NCI-H345 (cell line): ENCODE measurements around the gene KCNQ1.
"Not testable (repeated sequence)": the region's sequence is repeated elsewhere in the genome, so short reads cannot be mapped to it uniquely, and the experiment has no call there.

Source experiments
- DNase-seq: peaks from one replicate; lab custom pipeline; 2025; lab: John Stamatoyannopoulos, UW

KCNQ1 gene

GRCh38 chr11:2472428-2473186 is 27.8 kb downstream of the KCNQ1 start:
- no peak for DNase-seq

DNA sequence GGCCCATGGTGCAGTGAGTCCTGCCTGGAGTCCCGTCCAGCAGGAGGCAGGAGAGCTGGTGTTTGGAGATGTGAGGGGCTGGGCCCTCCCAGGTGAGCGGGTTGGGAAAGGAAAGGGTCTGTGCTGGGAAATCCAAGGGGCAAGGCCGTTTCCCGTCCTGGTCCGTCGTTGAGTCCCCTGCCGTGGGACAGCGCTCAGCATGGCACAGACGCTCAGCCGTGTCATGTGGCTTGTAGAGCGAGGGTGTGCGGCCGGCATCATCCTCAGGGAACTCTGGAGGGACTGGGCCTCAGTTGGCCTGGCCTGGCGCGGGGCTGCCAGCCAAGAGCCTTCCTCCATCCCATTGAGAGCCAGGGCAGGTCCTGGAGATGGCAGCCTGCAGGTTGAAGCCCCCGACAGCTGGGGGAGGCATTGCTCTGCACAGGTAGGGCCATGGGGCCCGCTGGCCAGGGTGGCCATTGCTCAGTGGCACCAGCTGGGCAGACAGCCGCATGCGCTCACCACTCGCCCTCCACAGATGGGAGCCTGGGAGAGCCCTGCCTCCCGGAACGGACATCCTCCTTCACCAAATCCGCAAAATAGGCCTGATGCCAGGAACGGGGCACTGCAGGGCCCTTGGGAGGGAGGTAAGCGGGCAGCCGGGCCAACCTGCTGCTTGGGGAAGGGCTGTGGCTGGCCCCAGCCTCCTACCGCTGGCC is 28.7 kb downstream of the KCNQ1 start:
- DNase-seq = no peak

DNA sequence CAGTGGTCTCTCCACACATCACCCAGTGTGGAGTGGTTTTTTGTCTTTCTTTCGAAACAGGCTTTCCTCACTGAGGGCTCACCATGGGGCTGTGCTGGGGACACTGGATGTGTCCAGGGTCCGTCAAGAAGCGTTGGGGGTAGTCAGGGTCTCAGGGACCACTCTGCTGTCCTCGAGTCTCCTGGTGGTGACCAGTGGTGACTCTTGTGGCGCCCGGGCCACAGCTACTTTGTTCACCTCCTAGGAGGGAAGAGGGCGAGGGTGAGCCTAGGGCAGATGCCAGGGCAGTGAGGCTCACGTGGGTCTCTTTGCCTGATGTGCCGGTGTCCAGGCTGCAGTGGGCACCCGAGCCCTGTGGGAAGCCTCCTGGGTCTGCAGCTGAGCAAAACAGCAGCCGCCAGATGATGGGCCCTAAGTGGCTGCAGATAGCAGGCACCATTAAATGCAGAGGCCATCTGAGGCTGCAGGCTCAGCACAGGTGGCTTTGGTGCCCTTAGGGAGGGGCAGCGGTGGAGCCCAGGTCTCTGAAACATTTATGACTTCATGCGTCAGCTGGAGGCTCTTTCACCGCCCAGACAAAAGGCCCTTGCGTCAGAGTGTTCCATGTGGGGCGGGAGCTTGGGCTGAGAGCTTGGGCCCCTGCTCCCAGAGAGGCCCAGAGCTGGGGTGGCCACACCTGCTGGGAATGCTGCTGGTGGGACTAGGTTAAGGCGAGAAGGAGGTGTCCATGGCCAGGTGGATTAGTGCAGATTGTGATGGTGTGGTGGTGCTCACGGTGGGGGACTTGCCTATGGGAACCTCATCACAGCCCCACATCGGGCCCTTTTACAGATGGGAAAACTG is 29.5 kb downstream of the KCNQ1 start:
- DNase-seq = peak; percentile 68

DNA sequence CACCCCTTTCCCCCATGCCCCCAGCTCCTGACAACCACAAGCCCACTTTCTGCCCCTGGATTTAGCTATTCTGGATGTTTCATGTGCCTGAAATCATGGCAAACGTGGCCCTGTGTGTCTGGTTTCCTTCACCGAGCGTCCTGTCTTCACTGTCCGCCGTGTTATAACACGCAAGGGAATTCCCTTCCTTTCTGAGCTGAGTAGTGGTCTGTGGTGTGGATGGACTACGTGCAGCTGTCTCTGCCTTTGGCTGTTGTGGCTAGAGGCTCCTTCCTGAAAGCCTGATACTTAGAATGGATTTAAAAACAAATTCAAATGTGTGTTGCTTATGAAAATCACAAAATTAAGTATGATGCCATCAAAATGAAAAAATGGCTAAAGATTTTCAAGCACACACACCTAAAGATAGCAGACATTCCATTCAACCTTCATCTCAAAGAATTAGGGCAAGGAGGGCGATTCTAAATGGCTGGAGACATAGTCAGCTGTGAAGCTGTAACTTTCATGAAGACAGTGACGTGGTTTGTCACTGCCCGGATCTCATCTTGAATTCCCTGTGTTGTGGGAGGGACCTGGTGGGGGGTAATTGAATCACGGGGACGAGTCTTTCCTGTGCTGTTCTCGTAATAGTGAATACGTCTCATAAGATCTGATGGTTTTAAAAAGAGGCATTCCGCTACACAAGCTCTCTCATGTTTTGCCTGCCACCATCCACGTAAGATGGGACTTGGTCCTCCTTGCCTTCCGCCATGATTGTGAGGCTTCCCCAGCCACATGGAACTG is 30.5 kb downstream of the KCNQ1 start:
- DNase-seq = no peak

DNA sequence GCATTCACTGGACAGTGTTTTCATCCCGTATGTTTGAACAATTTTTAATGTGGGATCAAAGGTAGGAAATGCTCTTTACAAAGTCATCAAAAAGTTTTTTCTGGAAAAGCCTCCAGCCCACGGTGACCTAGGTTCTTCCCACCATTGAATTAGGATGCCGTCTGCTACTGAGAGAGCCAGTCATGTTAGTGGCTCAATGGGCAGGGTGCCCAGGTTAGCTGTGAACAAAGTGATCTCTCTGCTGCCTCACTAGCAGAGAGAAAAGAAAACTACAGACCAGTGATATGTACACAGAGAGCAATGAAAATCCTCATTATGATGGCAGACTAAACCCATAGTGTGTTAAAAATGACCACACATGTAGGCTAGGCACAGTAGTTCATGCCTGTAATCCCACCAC is 32.4 kb downstream of the KCNQ1 start:
- DNase-seq = no peak

DNA sequence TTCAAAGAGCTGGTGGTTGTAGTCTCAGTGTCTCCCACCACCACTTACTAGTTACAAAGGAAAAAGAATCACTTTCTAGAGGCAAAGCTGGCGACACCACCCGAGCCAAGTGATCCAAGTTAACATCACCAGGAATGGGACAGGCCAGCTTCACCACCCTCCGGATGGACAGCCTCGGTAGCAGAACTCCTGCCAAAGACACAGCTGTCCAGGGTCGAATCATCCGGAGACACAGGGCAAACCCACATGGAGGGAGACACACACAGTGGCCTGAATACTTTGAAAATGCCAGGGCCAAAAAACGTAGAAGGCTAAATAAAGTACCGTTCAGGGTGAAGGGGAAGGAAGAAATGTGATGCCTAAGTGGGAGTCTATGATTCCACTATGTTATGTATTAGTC is 33.1 kb downstream of the KCNQ1 start:
- DNase-seq = no peak

DNA sequence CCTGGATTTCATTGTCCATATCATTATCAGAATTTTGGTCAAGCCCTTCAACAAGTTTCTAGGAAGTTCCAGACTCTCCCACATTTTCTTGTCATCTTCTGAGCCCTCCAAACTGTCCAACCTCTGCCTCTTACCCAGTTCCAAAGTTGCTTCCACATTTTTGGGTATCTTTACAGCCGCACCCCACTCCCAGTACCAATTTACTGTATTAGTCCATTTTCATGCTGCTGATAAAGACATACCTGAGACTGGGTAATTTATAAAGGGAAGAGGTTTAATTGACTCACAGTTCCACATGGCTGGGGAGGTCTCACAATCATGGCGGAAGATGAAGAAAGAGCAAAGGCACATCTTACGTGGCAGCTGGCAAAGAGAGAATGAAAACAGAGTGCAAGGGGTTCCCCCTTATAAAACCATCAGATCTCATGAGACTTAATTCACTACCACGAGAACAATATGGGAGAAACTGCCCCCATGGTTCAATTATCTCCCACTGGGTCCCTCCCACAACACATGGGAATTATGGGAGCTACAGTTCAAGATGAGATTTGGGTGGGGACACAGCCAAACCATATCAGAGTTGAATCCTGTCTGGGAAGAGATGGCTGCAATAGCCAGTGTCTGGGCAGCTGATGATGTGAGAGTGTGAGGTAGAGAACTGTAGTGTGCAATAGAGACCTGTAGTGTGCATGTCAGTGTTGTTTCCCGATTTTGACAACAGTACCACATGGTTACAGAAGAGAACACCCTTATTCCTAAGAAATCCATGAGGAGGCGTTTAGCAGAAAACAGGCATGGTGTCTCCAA is 35.5 kb downstream of the KCNQ1 start:
- not testable (repeated sequence) for DNase-seq

- no peak for DNase-seq
Measured at GRCh38 chr11:2480874-2481220, 36.0 kb downstream of the KCNQ1 start.

GRCh38 chr11:2481253-2481652 is 36.4 kb downstream of the KCNQ1 start:
- DNase-seq = peak; percentile 52

DNA sequence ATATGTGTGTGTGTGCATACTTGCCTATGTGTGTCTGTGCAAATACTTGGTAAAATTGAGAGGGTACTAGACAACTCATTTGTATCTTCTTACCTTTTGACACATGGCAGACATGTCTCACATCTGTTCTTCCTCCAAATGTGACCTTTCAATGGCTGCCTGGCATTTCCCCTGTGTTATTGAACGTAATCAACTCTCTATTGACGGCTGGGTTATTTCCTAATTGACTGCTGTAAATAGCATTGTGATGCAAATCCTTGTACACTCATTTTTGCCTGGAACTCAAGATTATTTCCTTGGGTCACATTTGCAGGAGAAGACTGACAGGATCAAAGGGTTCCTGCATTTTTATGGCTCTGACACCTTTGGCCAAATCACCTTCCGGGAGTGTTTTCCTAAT is 37.4 kb downstream of the KCNQ1 start:
- no peak for DNase-seq

DNA sequence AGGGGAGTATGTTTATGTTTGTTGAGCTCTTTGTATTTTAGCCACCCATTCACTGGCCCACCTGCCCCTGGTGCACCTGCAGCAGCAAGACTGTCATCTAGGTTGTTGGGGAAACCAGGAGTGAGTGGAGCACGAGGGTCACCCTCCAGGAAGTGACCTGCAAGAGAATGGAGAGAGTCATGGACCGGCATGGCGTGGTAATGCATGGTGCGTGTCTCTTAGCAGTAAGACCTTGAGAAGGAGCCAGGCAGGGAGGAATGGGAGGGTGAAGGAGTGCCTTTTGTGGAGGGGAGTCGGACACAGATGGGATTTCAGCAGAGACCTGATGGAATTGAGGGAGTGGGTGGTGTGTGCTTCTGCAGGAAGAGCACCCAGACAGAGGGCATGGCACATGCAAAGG is 37.9 kb downstream of the KCNQ1 start:
- DNase-seq = peak; percentile 40

GRCh38 chr11:2483426-2483825 is 38.6 kb downstream of the KCNQ1 start:
- DNase-seq = peak; percentile 22

DNA sequence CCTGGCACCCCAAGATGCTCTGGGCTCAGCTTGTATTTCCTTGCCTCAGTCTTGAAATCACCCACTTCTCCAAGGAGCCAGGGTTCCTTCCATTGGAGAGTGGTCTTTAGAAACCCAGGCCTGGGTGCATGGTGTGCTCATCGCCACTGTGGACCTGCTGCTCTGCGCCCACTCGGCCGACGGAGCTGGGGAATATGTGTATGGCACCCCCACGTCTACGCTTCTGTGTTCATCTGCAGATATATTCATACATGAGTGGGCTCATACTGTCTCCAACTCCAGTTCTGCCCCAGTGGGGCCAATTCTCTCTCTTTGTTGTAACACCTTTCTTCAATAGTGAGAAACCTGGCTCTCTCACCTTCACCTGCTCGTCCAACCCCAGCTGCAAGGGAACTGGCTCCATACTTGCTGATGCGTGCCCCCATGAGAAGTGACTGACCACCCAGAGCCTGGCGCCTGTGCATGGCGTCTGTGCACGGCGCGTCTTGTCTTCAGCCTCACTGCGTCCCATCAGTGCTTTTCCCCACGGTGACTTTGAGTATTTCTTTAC is 39.8 kb downstream of the KCNQ1 start:
- no peak for DNase-seq

DNA sequence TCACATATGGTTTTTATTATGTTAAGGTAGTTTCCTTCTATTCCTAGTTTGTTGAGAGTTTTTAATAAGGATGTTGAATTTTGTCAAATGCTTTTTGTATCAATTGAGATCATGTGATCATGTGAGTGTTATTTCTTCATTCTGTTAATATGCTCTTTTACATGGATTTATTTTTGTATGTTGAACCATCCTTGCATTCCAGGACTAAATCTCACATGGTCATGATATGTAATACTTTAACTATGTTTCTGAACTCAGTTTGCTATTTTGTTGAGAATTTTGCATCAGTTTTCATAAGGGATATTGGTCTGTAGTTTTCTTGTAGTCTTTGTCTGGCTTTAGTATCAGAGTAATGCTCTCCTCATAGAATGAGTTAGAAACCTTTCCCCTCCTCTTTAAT is 43.2 kb downstream of the KCNQ1 start:
- no peak for DNase-seq

- DNase-seq = no peak
Measured at GRCh38 chr11:2489083-2489482, 44.3 kb downstream of the KCNQ1 start.

GRCh38 chr11:2497951-2498350 is 53.1 kb downstream of the KCNQ1 start:
- not testable (repeated sequence) for DNase-seq

DNA sequence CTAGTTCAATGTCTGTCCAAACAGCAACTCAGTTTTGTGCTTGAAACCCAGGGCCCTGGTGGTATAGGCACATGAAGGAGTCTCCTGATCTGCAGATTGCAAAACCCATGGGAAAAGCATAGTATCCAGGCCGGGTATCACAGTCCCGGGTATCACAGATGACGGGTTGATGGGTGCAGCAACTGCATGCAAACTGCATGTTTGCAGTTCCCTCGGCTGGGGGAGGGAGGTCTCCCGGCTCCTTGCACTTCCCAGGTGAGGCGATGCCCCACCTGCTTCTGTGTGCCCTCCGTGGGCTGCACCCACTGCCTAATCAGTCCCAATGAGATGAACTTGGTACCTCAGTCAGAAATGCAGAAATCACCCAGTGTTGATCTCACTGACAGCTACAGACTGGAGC is 53.9 kb downstream of the KCNQ1 start:
- DNase-seq = no peak

DNA sequence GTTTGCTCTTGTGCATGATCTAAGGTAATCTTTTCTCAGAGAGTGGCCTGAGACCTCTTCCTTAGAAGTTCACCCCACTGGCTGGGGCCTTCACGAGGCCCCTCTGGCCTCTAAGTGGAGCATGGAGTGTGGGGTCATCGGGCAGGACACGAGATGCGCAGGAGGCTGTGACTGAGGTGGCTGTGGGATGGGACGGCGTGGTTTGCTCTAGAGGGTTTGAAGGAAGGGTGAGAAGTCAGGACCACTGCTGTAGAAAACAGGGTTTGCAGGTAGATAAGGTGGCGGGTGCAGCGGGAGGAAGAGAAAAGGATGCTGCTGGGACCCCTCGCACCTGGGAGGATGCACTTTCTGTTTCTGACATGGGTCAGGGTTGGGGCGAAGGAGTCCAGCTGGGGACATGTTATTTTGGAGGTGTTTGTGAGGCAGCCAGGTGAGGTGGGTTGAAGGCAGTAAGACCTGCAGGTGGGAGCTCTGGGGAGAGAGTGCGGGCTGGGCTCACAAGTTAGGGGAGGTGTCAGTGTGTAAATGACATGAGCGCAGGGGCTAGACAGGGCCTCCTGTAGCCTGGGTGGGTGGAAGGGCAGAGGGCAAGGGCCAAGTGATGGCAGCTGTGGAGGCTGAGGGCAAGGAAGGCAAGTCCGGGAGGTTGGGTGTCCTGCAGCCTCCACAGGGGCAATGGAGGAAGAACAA is 62.5 kb downstream of the KCNQ1 start:
- no peak for DNase-seq

DNA sequence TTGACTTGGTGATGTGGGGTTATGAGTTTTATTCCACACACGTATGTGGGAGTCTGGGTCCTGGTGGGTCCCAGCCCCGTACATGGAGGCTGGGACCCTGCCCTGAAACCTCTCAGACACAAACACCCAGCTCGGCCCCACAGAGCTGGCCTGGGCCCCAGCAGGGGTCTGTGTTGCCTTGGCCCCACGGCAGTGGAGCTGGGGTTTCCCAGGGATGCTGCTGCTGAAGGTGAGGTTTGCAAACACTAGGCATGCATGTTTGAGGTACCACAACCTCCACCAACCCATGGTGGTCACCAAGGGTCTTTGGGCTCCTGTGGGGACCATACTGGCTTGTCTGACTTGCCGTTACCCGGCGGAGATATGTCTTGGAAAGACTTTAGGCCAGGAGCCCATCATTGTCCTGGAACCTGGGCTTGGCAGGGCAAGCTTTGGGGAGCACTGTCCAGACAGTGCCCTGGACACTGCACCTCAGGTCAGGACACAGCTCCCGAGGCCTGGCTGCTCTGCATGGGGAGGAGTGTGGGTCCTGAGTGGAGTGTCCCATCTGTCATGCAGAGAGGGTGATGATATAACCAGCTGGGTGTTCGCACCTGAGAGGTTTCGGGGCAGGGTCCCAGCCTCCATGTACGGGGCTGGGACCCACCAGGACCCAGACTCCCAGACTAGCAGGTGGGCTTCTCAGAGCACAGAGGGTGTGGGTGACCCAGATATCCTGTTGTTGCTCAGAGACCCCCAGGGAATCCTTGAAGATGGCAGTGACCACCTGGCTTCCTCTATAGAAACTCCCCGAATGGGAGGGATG is 63.3 kb downstream of the KCNQ1 start:
- DNase-seq = no peak
